Stomach (tissue), 9 donors: Measurements from ENCODE around the gene ATP5F1D. TPM values are rescaled to one million over a fixed set of nuclear protein-coding genes. Genes with fewer than 3 reads are reported as not detected.

Source experiments
- DNase-seq, 2 donors: peaks; one replicate each; pipeline versions ENCODE4 v3.0.0 to v3.0.0-alpha.2; 2013 to 2019
- H3K27ac ChIP-seq, 5 donors: fragments of 200-600 bp in 4 of 5; sonication (generic) in 4 of 5; one replicate each; pipeline ENCODE4 v1.5.1; 2013 to 2019; ENCODE audit warnings: mild to moderate bottlenecking in 1 of 5, moderate library complexity in 1 of 5
- H3K27me3 ChIP-seq, 3 donors: fragments of 200-600 bp; sonication (generic); one replicate each; pipeline ENCODE4 v1.5.1; 2017 to 2019; ENCODE audit warnings: mixed run types in 1 of 3
- H3K36me3 ChIP-seq, 4 donors: fragments of 200-600 bp; sonication (generic); 1 replicate in 3 of 4; 2 replicates in 1 of 4; pipeline ENCODE4 v1.5.1; 2016 to 2019
- H3K4me1 ChIP-seq, 4 donors: fragments of 200-600 bp; sonication (generic); one replicate each; pipeline ENCODE4 v1.5.1; 2016 to 2019
- H3K4me3 ChIP-seq, 4 donors: fragments of 200-600 bp; sonication (generic) in 3 of 4; one replicate each; pipeline ENCODE4 v1.5.1; 2016 to 2019; ENCODE audit warnings: mild to moderate bottlenecking in 1 of 4
- H3K9me3 ChIP-seq, 4 donors: fragments of 200-600 bp; sonication (generic); one replicate each; pipeline ENCODE4 v1.5.1; 2016 to 2019
- EP300 ChIP-seq: sonication (generic); formaldehyde crosslinking; IDR thresholded peaks from one replicate; pipeline ENCODE4 v1.6.1; 2017; ENCODE audit warnings: antibody characterized with exemption
- POLR2A ChIP-seq, 4 donors: fragments of 450-650 bp; IDR thresholded peaks; one replicate each; pipeline ENCODE4 v1.6.1; 2016; ENCODE audit warnings: antibody characterized with exemption in 4 of 4, control low read depth in 2 of 4, mild to moderate bottlenecking in 1 of 4, moderate library complexity in 1 of 4
- POLR2AphosphoS5 ChIP-seq, 3 donors: sonication (generic); formaldehyde crosslinking; IDR thresholded peaks; one replicate each; pipeline ENCODE4 v1.6.1; 2016; ENCODE audit warnings: antibody characterized with exemption in 3 of 3
- WGBS, 5 donors: extraction: QIAGEN DNeasy Blood & Tissue Kit in 3 of 5; methylation state at CpG; one replicate each; pipeline versions ENCODE4 v1.1.5 to v1.1.7; 2013 to 2018; 5-methylcytosine and 5-hydroxymethylcytosine counted together
- intact Hi-C: fragments of 100-400 bp; cut with DNase I; formaldehyde crosslinking; loops from one replicate; pipeline ENCODE4 v1.15.1; 2023; ENCODE audit warnings: low total_unique reads
- polyA plus RNA-seq, 3 donors: library from polyadenylated mRNA; stranded (reverse); fragments of 200-250 nt; gene quantifications; one replicate each; pipeline ENCODE4 v1.2.3, GENCODE V29; 2013
- total RNA-seq, 5 donors: library from RNA; depleted of rRNA; stranded (reverse); fragments of >200 nt; gene quantifications; one replicate each; pipeline versions ENCODE4 v1.1.0 to v1.2.3, GENCODE V29; 2014 to 2016
- TF ChIP-seq, protein P1 (sequence below), 7 experiments: fragments of 450-650 bp in 4 of 7; fragments of 200-600 bp in 3 of 7; sonication (generic) in 3 of 7; IDR thresholded peaks; one replicate each; pipeline ENCODE4 v1.5.1; 2016 to 2019; ENCODE audit warnings: antibody characterized with exemption in 7 of 7, control low read depth in 2 of 7, mild to moderate bottlenecking in 1 of 7
- donor health status: healthy with polysubstance abuse.
- donor health status: Bipolar disorder and iron deficiency.
- donor health status: healthy.

Gene ATP5F1D
- total and polyA plus RNA-seq, 8 donors = 26.4 to 905 (median 272) TPM

DNA sequence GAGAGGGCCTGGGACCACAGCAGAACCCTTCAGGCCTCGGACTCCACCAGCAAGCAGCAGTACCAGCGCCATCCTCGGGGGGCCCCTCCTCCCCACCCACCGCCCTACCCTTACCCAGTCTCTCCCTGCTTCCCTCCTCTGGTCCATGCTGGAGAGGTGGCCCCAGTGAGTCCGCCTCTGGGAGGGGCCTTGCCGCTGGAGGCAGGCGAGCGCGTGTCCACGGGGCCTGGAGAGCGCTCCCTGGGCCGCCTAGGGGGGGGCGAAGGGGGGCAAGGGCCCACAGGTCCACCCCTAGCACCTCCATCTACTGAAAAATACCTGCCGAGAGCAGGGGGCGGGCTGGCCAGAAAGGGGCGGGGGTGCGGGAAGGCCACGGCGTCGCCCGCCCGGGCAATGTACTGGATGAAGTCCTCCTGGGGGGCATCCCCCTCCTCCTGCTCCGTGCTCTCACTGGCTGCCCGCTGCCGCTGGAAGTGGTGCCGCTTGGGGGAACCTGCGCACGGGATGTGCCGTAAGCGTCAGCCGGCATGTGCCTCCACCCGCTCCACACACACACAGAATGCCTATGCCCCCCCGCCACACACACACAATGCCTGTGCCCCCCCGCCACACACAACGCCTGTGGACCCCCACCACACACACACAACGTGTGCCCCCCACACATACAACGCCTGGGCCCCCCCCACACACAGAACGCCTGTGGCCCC lies 10.6 kb upstream of the ATP5F1D start:
- WGBS, 5 donors = 66 to 76% (median 67%) methylated on average over 17 to 38 of the region's 38 CpGs
- Histone ChIP-seq H3K9me3 (no peaks in the 10 kb centered on the region), H3K4me1 (peaks cover 30 to 60% (median 48%) of the 10 kb centered on the region in 4 donors), H3K27me3 (peaks cover 0 to 8% (median 0%) of the 10 kb centered on the region in 3 donors), H3K27ac (peak overlapping the region in 2 of 5 donors; percentile 0 to 66), H3K36me3 (peaks cover 15 to 32% (median 25%) of the 10 kb centered on the region in 4 donors), H3K4me3 (no peak overlapping the region)
- DNase-seq = peak in 1 of 2 donors; percentile 69
- intact Hi-C loops = no loop called here
- TF ChIP-seq, protein P1, sequence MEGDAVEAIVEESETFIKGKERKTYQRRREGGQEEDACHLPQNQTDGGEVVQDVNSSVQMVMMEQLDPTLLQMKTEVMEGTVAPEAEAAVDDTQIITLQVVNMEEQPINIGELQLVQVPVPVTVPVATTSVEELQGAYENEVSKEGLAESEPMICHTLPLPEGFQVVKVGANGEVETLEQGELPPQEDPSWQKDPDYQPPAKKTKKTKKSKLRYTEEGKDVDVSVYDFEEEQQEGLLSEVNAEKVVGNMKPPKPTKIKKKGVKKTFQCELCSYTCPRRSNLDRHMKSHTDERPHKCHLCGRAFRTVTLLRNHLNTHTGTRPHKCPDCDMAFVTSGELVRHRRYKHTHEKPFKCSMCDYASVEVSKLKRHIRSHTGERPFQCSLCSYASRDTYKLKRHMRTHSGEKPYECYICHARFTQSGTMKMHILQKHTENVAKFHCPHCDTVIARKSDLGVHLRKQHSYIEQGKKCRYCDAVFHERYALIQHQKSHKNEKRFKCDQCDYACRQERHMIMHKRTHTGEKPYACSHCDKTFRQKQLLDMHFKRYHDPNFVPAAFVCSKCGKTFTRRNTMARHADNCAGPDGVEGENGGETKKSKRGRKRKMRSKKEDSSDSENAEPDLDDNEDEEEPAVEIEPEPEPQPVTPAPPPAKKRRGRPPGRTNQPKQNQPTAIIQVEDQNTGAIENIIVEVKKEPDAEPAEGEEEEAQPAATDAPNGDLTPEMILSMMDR (IDR thresholded peaks at IDR 0.05) = no peak
- TF ChIP-seq EP300 = no peak
- no peak for TF ChIP-seq POLR2AphosphoS5 (IDR thresholded peaks at IDR 0.05)
- no peak for TF ChIP-seq POLR2A (IDR thresholded peaks at IDR 0.05)

DNA sequence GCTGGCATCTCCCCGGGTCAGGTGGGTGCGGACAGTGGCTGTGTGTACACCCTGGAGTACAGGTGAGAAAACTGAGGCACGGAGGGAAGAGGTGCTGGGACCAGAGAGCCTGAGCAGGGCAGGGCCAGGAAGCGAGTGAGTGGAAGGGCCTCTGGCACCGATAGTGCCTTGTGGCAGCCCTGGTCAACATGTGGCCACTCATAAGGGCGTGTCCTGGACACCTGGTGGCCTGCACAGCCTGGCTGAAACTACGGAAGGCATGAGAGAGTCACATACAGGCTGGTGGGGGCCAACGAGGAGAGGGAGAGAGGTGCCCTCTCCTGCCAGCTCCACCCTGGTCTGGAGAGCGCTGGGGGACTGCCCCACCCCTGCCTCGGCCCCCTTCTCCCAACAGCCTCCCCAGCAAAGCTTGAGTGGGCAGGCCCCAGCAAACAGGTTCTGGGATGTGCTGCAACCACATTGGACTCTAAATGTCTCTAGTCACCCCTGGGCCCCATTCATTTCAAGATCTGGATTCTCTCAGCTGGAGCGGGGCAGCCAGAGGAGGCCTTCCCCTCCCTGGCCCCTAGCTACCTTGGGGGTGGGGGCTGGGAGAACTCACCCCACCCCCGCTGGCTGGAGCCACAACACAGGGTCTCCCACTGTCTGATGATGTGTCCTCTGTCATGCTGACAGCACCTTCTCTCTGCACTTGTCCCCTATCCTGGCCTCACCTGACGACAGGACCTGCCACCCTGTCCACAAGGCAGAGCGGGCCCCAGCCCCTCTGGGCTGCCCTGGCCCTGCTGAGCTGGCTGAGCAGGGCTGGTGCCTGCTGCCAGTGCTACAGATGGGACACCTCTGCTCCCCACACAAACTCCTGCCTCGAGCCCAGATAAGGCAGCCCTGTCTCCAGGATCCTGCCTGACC lies 9.6 kb upstream of the ATP5F1D start:
- intact Hi-C loops = no loop called here
- WGBS, 5 donors = 42 to 58% (median 52%) methylated on average over 13 to 15 of the region's 15 CpGs
- Histone ChIP-seq H3K36me3 (peaks cover 6 to 21% (median 15%) of the 10 kb centered on the region in 4 donors), H3K27me3 (peaks cover 0 to 19% (median 5%) of the 10 kb centered on the region in 3 donors), H3K4me3 (no peak overlapping the region), H3K9me3 (no peaks in the 10 kb centered on the region), H3K4me1 (peaks cover 38 to 66% (median 57%) of the 10 kb centered on the region in 4 donors), H3K27ac (peak overlapping the region; percentile 16 to 74 (median 59))
- TF ChIP-seq POLR2AphosphoS5 (IDR thresholded peaks at IDR 0.05) (peak in 2 of 3 donors; percentile 24 to 63), POLR2A (IDR thresholded peaks at IDR 0.05) (no peak)
- DNase-seq = peak; percentile 65 to 79

DNA sequence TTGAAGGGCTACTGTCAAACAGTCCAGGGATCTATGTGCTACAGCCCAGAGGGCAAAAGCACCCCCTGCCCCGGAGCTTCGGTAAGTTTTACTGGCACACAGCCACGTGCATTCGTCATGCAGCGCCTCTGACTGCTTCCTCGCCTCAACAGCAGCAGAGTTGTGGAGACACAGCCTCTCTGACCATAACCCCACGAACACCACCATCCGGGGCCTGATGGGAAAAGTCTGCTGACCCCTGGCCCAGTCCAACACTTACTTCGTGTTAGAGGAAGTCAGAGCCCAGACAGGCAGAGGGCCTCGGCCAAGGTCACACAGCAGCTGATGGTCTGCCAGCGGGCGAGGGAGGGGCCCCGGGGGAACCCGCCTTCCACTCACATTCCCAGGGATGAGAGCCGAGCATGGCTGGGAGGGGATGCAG lies 8.9 kb upstream of the ATP5F1D start:
- Histone ChIP-seq H3K27me3 (peaks cover 0 to 25% (median 11%) of the 10 kb centered on the region in 3 donors), H3K27ac (peak overlapping the region; percentile 16 to 74 (median 59)), H3K9me3 (no peaks in the 10 kb centered on the region), H3K4me3 (no peak overlapping the region), H3K36me3 (peaks cover 1 to 15% (median 8%) of the 10 kb centered on the region in 4 donors), H3K4me1 (peaks cover 45 to 65% (median 57%) of the 10 kb centered on the region in 4 donors)
- WGBS, 5 donors = 0 to 20% (median 20%) methylated on average over 1 to 15 of the region's 15 CpGs
- DNase-seq = peak; percentile 66 to 79
- intact Hi-C loops = no loop called here
- TF ChIP-seq EP300 (no peak), POLR2AphosphoS5 (IDR thresholded peaks at IDR 0.05) (no peak), POLR2A (IDR thresholded peaks at IDR 0.05) (no peak)
- TF ChIP-seq, protein P1 (IDR thresholded peaks at IDR 0.05) = no peak

DNA sequence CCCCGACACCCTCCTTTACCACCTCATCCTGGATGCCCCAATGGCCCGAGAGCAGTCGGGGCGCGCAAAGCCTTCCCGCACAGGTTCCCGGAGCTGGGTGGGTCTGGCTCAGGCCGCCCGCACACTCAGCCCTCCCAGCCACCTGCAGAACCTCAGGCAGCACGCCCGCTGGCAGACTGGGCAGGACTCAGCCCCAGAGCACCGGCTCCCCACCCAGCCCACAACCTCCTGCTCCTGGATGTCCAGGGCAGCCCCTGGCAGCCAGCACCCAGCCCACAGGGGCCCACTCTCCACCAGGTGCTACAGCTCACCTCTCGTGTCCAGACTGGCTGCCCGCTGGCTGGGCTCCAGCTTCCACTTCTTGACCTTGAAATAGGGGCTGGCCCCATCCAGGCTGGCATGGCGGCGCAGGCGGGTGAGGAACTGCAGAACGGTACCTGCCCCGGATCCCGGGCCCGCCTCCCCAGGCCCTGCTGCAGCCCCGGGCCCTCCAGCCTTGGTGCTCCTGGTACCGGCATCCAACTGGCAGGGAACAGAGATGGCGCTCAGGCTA lies 8.4 kb upstream of the ATP5F1D start:
- peaks cover 47 to 65% (median 58%) of the 10 kb centered on the region in 4 donors for H3K4me1 ChIP-seq
- TF ChIP-seq POLR2AphosphoS5 (IDR thresholded peaks at IDR 0.05) (no peak), POLR2A (IDR thresholded peaks at IDR 0.05) (no peak), EP300 (no peak)
- TF ChIP-seq, protein P1 (IDR thresholded peaks at IDR 0.05) = no peak
- H3K27ac ChIP-seq = peak overlapping the region; percentile 16 to 74 (median 59)
- no peak overlapping the region for H3K4me3 ChIP-seq
- H3K27me3 ChIP-seq = peaks cover 0 to 27% (median 11%) of the 10 kb centered on the region in 3 donors
- no peaks in the 10 kb centered on the region for H3K9me3 ChIP-seq
- DNase-seq = peak; percentile 55 to 76
- H3K36me3 ChIP-seq = peaks cover 0 to 9% (median 3%) of the 10 kb centered on the region in 4 donors
- WGBS, 5 donors = 37 to 80% (median 59%) methylated on average over 17 to 24 of the region's 24 CpGs
- intact Hi-C loops = no loop called here
